CD4-positive, CD25-positive, alpha-beta regulatory T cell (primary cell): Measurements from ENCODE around the gene HAPSTR1. TPM values are rescaled to one million over a fixed set of nuclear protein-coding genes. Genes with fewer than 3 reads are reported as not detected.
"Not testable (repeated sequence)": the region's sequence is repeated elsewhere in the genome, so short reads cannot be mapped to it uniquely, and the experiment has no call there.

Source experiments
- ATAC-seq, 2 donors: fragments of 150-1000 bp; cut with Tn5 transposase; one replicate each; pipeline ENCODE4 v1.10.0; 2021; ENCODE audit warnings: low read depth in 2 of 2, moderate number of reproducible peaks in 2 of 2, moderate library complexity in 1 of 2
- DNase-seq, 3 donors: peaks; one replicate each; pipeline versions ENCODE4 v3.0.0 to v3.0.0-alpha.2; 2012 to 2022; ENCODE audit warnings: mixed read lengths in 1 of 3
- H3K27ac ChIP-seq: one replicate; pipeline ENCODE4 v1.7.0; 2013; ENCODE audit warnings: mild to moderate bottlenecking, low read length; ENCODE audit not compliant: insufficient read depth, poor library complexity, severe bottlenecking
- H3K27me3 ChIP-seq: one replicate; pipeline ENCODE4 v1.7.0; 2013; ENCODE audit warnings: low read length; ENCODE audit not compliant: control insufficient read depth, insufficient read depth
- H3K36me3 ChIP-seq: one replicate; pipeline ENCODE4 v1.7.0; 2013; ENCODE audit warnings: mild to moderate bottlenecking, low read length, moderate library complexity; ENCODE audit not compliant: control insufficient read depth, insufficient read depth
- H3K4me1 ChIP-seq: 2 replicates; pipeline ENCODE4 v1.7.0; 2013; ENCODE audit warnings: mild to moderate bottlenecking, low read length; ENCODE audit not compliant: insufficient read depth, control insufficient read depth, poor library complexity, severe bottlenecking
- H3K4me3 ChIP-seq: one replicate; pipeline ENCODE4 v1.7.0; 2013; ENCODE audit warnings: low read depth, mild to moderate bottlenecking, low read length, moderate library complexity
- H3K9me3 ChIP-seq, 2 experiments: 1 replicate in 1 of 2; 2 replicates in 1 of 2; pipeline ENCODE4 v1.7.0; 2013; ENCODE audit warnings: low read length in 2 of 2, mild to moderate bottlenecking in 1 of 2, moderate library complexity in 1 of 2; ENCODE audit not compliant: control insufficient read depth in 2 of 2
- H3K27ac Mint-ChIP-seq, 3 donors: one replicate each; pipeline ENCODE4 v1.8.0; 2020 to 2022; ENCODE audit warnings: mild to moderate bottlenecking in 3 of 3, mixed read lengths in 3 of 3, moderate library complexity in 2 of 3
- H3K27me3 Mint-ChIP-seq: one replicate; pipeline ENCODE4 v1.8.0; 2022; ENCODE audit warnings: mild to moderate bottlenecking, mixed read lengths
- H3K36me3 Mint-ChIP-seq: one replicate; pipeline ENCODE4 v1.8.0; 2020; ENCODE audit warnings: mixed read lengths
- H3K4me1 Mint-ChIP-seq, 4 donors: one replicate each; pipeline ENCODE4 v1.8.0; 2020 to 2022; ENCODE audit warnings: mixed read lengths in 4 of 4, mild to moderate bottlenecking in 1 of 4
- H3K4me3 Mint-ChIP-seq, 4 donors: one replicate each; pipeline ENCODE4 v1.8.0; 2020 to 2022; ENCODE audit warnings: mild to moderate bottlenecking in 4 of 4, mixed read lengths in 4 of 4, moderate library complexity in 3 of 4
- H3K9me3 Mint-ChIP-seq, 7 donors: one replicate each; pipeline ENCODE4 v1.8.0; 2020 to 2022; ENCODE audit warnings: mixed read lengths in 7 of 7, mild to moderate bottlenecking in 3 of 7, moderate library complexity in 2 of 7
- polyA plus RNA-seq, 4 donors: library from polyadenylated mRNA; unstranded; fragments of 300-500 nt; fragmentation: Illumina TruSeq; gene quantifications; one replicate each; pipeline ENCODE4 v1.2.3, GENCODE V29; 2021
- total RNA-seq: library from RNA; stranded (reverse); gene quantifications from one replicate; pipeline ENCODE4 v1.2.3, GENCODE V29; 2022

HAPSTR1 gene
- total RNA-seq (125 TPM), polyA plus RNA-seq (10 to 100 TPM; 11.7 to 17.8 (median 13.6) TPM)

- H3K27ac Mint-ChIP-seq, result peak within 1 kb of the TSS; percentile 79 to 99 (median 97)
- H3K4me3 Mint-ChIP-seq, result peak within 1 kb of the TSS; percentile 96 to 100 (median 99)
- peaks cover 0 to 1% (median 0%) of the 10 kb centered on the region in 7 donors for H3K9me3 Mint-ChIP-seq
- peaks cover 42% of the 10 kb centered on the region for H3K4me1 ChIP-seq
- H3K4me1 Mint-ChIP-seq, result peaks cover 22 to 39% (median 31%) of the 10 kb centered on the region in 4 donors
- no peaks in the 10 kb centered on the region for H3K9me3 ChIP-seq
- H3K27me3 Mint-ChIP-seq, result peaks cover 7% of the 10 kb centered on the region
- peak within 1 kb of the TSS; percentile 94 for H3K4me3 ChIP-seq
- ATAC-seq (peak; percentile 92), DNase-seq (peak; percentile 99 to 100 (median 99))
- no peaks in the 10 kb centered on the region for H3K27me3 ChIP-seq
- peak within 1 kb of the TSS; percentile 94 for H3K27ac ChIP-seq
- H3K36me3 ChIP-seq, result peaks cover 6% of the 10 kb centered on the region
- H3K36me3 Mint-ChIP-seq, result peaks cover 23% of the 10 kb centered on the region
Observed at GRCh38 chr16:9090960-9091866, at the start of gene HAPSTR1. Gene HAPSTR1 (plus strand): TSS chr16:9091644. CDS start chr16:9092045, 401 bp downstream.

GRCh38 chr16:9042533-9042932, 48.9 kb upstream of the HAPSTR1 start:
- Histone ChIP-seq H3K4me1 (no peaks in the 10 kb centered on the region), H3K27ac (no peak overlapping the region), H3K4me3 (no peak overlapping the region), H3K27me3 (no peaks in the 10 kb centered on the region), H3K36me3 (no peaks in the 10 kb centered on the region), H3K9me3 (no peaks in the 10 kb centered on the region)
- Mint-ChIP-seq H3K4me1 (peaks cover 0 to 11% (median 0%) of the 10 kb centered on the region in 4 donors), H3K4me3 (no peak overlapping the region), H3K27ac (no peak overlapping the region), H3K36me3 (no peaks in the 10 kb centered on the region), H3K9me3 (peaks cover 2 to 8% (median 4%) of the 10 kb centered on the region in 7 donors), H3K27me3 (no peaks in the 10 kb centered on the region)
- DNase-seq, result no peak
- ATAC-seq, result no peak

- H3K9me3 ChIP-seq, result no peaks in the 10 kb centered on the region
- H3K4me3 Mint-ChIP-seq, result peak overlapping the region in 1 of 4 donors; percentile 73
- ATAC-seq (no peak), DNase-seq (no peak)
- no peaks in the 10 kb centered on the region for H3K36me3 ChIP-seq
- H3K36me3 Mint-ChIP-seq, result no peaks in the 10 kb centered on the region
- H3K27me3 Mint-ChIP-seq, result no peaks in the 10 kb centered on the region
- no peaks in the 10 kb centered on the region for H3K27me3 ChIP-seq
- H3K27ac ChIP-seq, result no peak overlapping the region
- H3K9me3 Mint-ChIP-seq, result peaks cover 2 to 8% (median 4%) of the 10 kb centered on the region in 7 donors
- no peak overlapping the region for H3K4me3 ChIP-seq
- H3K4me1 Mint-ChIP-seq, result peaks cover 0 to 11% (median under 1%) of the 10 kb centered on the region in 4 donors
- no peaks in the 10 kb centered on the region for H3K4me1 ChIP-seq
- no peak overlapping the region for H3K27ac Mint-ChIP-seq
Observed at GRCh38 chr16:9042964-9043680, 48.3 kb upstream of the HAPSTR1 start.

- DNase-seq, H3K9me3 Mint-ChIP-seq, H3K4me3 ChIP-seq, H3K4me1 ChIP-seq, ATAC-seq, H3K36me3 Mint-ChIP-seq, H3K27ac ChIP-seq, H3K4me3 Mint-ChIP-seq, H3K4me1 Mint-ChIP-seq, H3K36me3 ChIP-seq, H3K27me3 ChIP-seq, H3K27me3 Mint-ChIP-seq, H3K27ac Mint-ChIP-seq, H3K9me3 ChIP-seq: not testable (repeated sequence)
Observed at GRCh38 chr16:9045562-9045961, 45.9 kb upstream of the HAPSTR1 start.

DNA sequence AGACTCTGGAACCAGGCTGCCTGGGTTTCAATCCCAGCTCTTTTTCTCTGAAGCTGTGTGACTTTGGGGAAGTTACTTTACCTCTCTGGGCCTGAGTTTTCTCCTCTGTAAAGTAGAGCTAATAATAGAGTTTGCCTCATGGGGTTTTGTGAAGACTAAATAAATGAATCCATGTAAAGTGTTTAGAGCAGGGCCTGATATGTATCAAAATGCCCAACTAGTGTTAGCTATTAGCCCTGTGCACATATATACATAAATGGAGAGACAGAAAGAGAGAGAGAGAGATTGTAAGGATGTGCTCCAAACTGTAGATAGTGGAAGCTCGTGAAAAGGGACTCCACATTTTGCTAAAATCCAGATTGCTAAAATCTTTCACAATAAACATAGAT, 44.8 kb upstream of the HAPSTR1 start:
- no peaks in the 10 kb centered on the region for H3K9me3 ChIP-seq
- Mint-ChIP-seq H3K27ac (no peak overlapping the region), H3K36me3 (no peaks in the 10 kb centered on the region), H3K9me3 (peaks cover 2 to 8% (median 4%) of the 10 kb centered on the region in 7 donors), H3K27me3 (no peaks in the 10 kb centered on the region), H3K4me1 (peaks cover 0 to 2% (median 0%) of the 10 kb centered on the region in 4 donors), H3K4me3 (no peak overlapping the region)
- ATAC-seq (no peak), DNase-seq (no peak)
- H3K4me1 ChIP-seq, result no peaks in the 10 kb centered on the region
- no peak overlapping the region for H3K4me3 ChIP-seq
- H3K27ac ChIP-seq, result no peak overlapping the region
- no peaks in the 10 kb centered on the region for H3K36me3 ChIP-seq
- no peaks in the 10 kb centered on the region for H3K27me3 ChIP-seq

GRCh38 chr16:9047689-9048301, 43.6 kb upstream of the HAPSTR1 start:
- H3K36me3 ChIP-seq, result no peaks in the 10 kb centered on the region
- H3K9me3 ChIP-seq, result no peaks in the 10 kb centered on the region
- Mint-ChIP-seq H3K27ac (peak overlapping the region in 1 of 3 donors; percentile 55), H3K4me3 (no peak overlapping the region), H3K36me3 (no peaks in the 10 kb centered on the region), H3K27me3 (peaks cover 1% of the 10 kb centered on the region), H3K9me3 (peaks cover 2 to 8% (median 4%) of the 10 kb centered on the region in 7 donors), H3K4me1 (peaks cover 0 to 2% (median 0%) of the 10 kb centered on the region in 4 donors)
- no peaks in the 10 kb centered on the region for H3K27me3 ChIP-seq
- peak in 1 of 2 donors; percentile 58 for ATAC-seq
- peak in 1 of 3 donors; percentile 39 for DNase-seq
- H3K4me1 ChIP-seq, result no peaks in the 10 kb centered on the region
- H3K4me3 ChIP-seq, result no peak overlapping the region
- no peak overlapping the region for H3K27ac ChIP-seq

DNA sequence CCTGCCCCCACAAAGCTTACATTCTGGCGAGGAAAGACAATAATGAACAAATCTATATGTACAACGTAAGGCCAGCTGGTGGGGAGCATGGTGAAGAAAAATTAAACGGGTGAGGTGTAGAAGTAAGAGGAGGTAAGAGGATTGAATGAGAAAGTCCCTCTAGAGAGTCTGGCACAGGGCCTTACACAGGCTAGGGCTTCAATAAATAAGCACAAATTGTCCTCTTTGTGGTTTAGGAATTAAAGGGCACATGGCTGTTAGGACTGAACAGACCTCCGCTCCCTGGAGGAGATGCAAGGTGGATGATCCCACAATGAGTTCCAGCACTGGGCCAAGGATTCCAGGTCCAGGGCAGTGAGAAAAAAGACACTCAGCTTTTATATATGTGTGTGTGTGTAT, 43.1 kb upstream of the HAPSTR1 start:
- H3K36me3 Mint-ChIP-seq, result no peaks in the 10 kb centered on the region
- ATAC-seq, result no peak
- H3K27me3 ChIP-seq, result no peaks in the 10 kb centered on the region
- peaks cover 0 to 8% (median 3%) of the 10 kb centered on the region in 7 donors for H3K9me3 Mint-ChIP-seq
- no peak overlapping the region for H3K4me3 ChIP-seq
- peaks cover 0 to 2% (median 0%) of the 10 kb centered on the region in 4 donors for H3K4me1 Mint-ChIP-seq
- no peak overlapping the region for H3K27ac Mint-ChIP-seq
- DNase-seq, result no peak
- no peaks in the 10 kb centered on the region for H3K9me3 ChIP-seq
- H3K36me3 ChIP-seq, result no peaks in the 10 kb centered on the region
- no peak overlapping the region for H3K4me3 Mint-ChIP-seq
- no peaks in the 10 kb centered on the region for H3K4me1 ChIP-seq
- H3K27ac ChIP-seq, result no peak overlapping the region
- H3K27me3 Mint-ChIP-seq, result peaks cover 5% of the 10 kb centered on the region
